Measurements from ENCODE around the gene IVL.

IVL gene

DNA sequence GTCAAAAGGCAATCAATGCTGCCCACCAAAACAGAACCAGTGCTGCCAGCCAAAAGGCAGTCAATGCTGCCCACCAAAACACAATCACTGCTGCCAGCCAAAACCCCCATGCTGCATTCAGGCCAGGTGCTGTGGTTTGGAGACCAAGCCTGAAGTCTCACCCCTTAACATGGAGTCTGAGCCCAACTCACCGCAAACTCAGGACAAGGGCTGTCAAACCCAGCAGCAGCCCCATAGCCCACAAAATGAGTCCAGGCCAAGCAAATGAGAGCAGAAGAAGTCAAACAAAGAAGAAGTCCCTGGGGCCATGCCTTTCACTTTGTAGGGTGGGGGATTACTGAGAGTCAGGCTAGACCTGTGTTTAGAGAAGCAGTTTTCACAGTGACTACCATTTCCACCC is 23.8 kb upstream of the IVL start:
- no CpG with 5 or more reads among the region's 1 CpG for WGBS (ENCODE audit: extremely low coverage, insufficient coverage, low lambda C conversion rate)

GRCh38 chr1:152884966-152885624 is 23.3 kb upstream of the IVL start:
- H3K36me3 ChIP-seq (ENCODE audit: control insufficient read depth, insufficient read depth, low read length): no peaks in the 10 kb centered on the region

More for the DNA sequence above, 23.8 kb upstream of the IVL start:
- Histone ChIP-seq H3K79me1 (ENCODE audit: low read length) (no peaks in the 10 kb centered on the region), H3K9ac (ENCODE audit: low read length) (no peak overlapping the region), H3K27me3 (ENCODE audit: insufficient read depth, low read length, poor library complexity) (no peaks in the 10 kb centered on the region), H3K79me2 (ENCODE audit: control insufficient read depth, insufficient read depth, low read length) (no peaks in the 10 kb centered on the region), H3K4me3 (ENCODE audit: low read length) (no peak overlapping the region), H3K27ac (ENCODE audit: low read depth, low read length) (no peak overlapping the region), H3K18ac (ENCODE audit: low read length) (no peak overlapping the region), H4K8ac (ENCODE audit: low read depth, low read length) (no peak overlapping the region), H3K36me3 (ENCODE audit: control insufficient read depth, insufficient read depth, low read length) (no peaks in the 10 kb centered on the region), H4K5ac (ENCODE audit: low read length) (no peak overlapping the region), H3K23ac (ENCODE audit: low read length) (no peak overlapping the region), H3K56ac (ENCODE audit: low read length) (no peak overlapping the region), H2BK5ac (ENCODE audit: low read length) (no peak overlapping the region), H3K4me1 (ENCODE audit: control insufficient read depth, low read depth, low read length) (no peaks in the 10 kb centered on the region), H3K4ac (ENCODE audit: low read depth, low read length) (no peak overlapping the region), H2AK5ac (ENCODE audit: low read length) (no peak overlapping the region), H2BK15ac (replicated peaks; ENCODE audit: low read depth) (no peak overlapping the region), H3K4me2 (ENCODE audit: low read length) (no peak overlapping the region), H2BK120ac (ENCODE audit: low read depth, low read length) (no peak overlapping the region)
- DNase-seq: no peak

GRCh38 chr1:152886085-152886484 is 22.3 kb upstream of the IVL start:
- Histone ChIP-seq H3K4me1 (ENCODE audit: control insufficient read depth, low read depth, low read length) (no peaks in the 10 kb centered on the region), H3K27me3 (ENCODE audit: insufficient read depth, low read length, poor library complexity) (no peaks in the 10 kb centered on the region), H3K4me3 (ENCODE audit: low read length) (no peak overlapping the region), H2AK5ac (ENCODE audit: low read length) (no peak overlapping the region), H3K27ac (ENCODE audit: low read depth, low read length) (no peak overlapping the region), H3K56ac (ENCODE audit: low read length) (no peak overlapping the region), H3K4me2 (ENCODE audit: low read length) (no peak overlapping the region), H3K9ac (ENCODE audit: low read length) (no peak overlapping the region), H3K79me2 (ENCODE audit: control insufficient read depth, insufficient read depth, low read length) (no peaks in the 10 kb centered on the region), H2BK5ac (ENCODE audit: low read length) (no peak overlapping the region), H2BK120ac (ENCODE audit: low read depth, low read length) (no peak overlapping the region), H4K5ac (ENCODE audit: low read length) (no peak overlapping the region), H3K79me1 (ENCODE audit: low read length) (no peaks in the 10 kb centered on the region), H3K4ac (ENCODE audit: low read depth, low read length) (no peak overlapping the region), H4K8ac (ENCODE audit: low read depth, low read length) (no peak overlapping the region), H3K23ac (ENCODE audit: low read length) (no peak overlapping the region), H3K18ac (ENCODE audit: low read length) (no peak overlapping the region), H3K36me3 (ENCODE audit: control insufficient read depth, insufficient read depth, low read length) (no peaks in the 10 kb centered on the region), H2BK15ac (replicated peaks; ENCODE audit: low read depth) (no peak overlapping the region)
- DNase-seq: no peak
- no CpG with 5 or more reads among the region's 3 CpGs for WGBS (ENCODE audit: extremely low coverage, insufficient coverage, low lambda C conversion rate)

More at GRCh38 chr1:152884966-152885624, 23.3 kb upstream of the IVL start:
- H2AK5ac ChIP-seq (ENCODE audit: low read length): no peak overlapping the region
- no peak overlapping the region for H4K5ac ChIP-seq (ENCODE audit: low read length)
- H3K18ac ChIP-seq (ENCODE audit: low read length): no peak overlapping the region
- no peak overlapping the region for H3K4me2 ChIP-seq (ENCODE audit: low read length)
- H2BK5ac ChIP-seq (ENCODE audit: low read length): no peak overlapping the region
- H3K56ac ChIP-seq (ENCODE audit: low read length): no peak overlapping the region
- H4K8ac ChIP-seq (ENCODE audit: low read depth, low read length): no peak overlapping the region
- no peak overlapping the region for H3K4ac ChIP-seq (ENCODE audit: low read depth, low read length)
- H3K4me3 ChIP-seq (ENCODE audit: low read length): no peak overlapping the region
- H3K27ac ChIP-seq (ENCODE audit: low read depth, low read length): no peak overlapping the region
- no peaks in the 10 kb centered on the region for H3K79me1 ChIP-seq (ENCODE audit: low read length)
- H3K27me3 ChIP-seq (ENCODE audit: insufficient read depth, low read length, poor library complexity): no peaks in the 10 kb centered on the region
- WGBS (ENCODE audit: extremely low coverage, insufficient coverage, low lambda C conversion rate): no CpG with 5 or more reads among the region's 4 CpGs
- H3K79me2 ChIP-seq (ENCODE audit: control insufficient read depth, insufficient read depth, low read length): no peaks in the 10 kb centered on the region
- H3K9ac ChIP-seq (ENCODE audit: low read length): no peak overlapping the region
- H3K23ac ChIP-seq (ENCODE audit: low read length): no peak overlapping the region
- no peak for DNase-seq
- H3K4me1 ChIP-seq (ENCODE audit: control insufficient read depth, low read depth, low read length): no peaks in the 10 kb centered on the region
- no peak overlapping the region for H2BK15ac ChIP-seq (replicated peaks; ENCODE audit: low read depth)
- H2BK120ac ChIP-seq (ENCODE audit: low read depth, low read length): no peak overlapping the region

- no peaks in the 10 kb centered on the region for H3K79me1 ChIP-seq (ENCODE audit: low read length)
- no peak overlapping the region for H4K5ac ChIP-seq (ENCODE audit: low read length)
- H3K79me2 ChIP-seq (ENCODE audit: control insufficient read depth, insufficient read depth, low read length): no peaks in the 10 kb centered on the region
- H2BK120ac ChIP-seq (ENCODE audit: low read depth, low read length): no peak overlapping the region
- no peak overlapping the region for H2AK5ac ChIP-seq (ENCODE audit: low read length)
- no peak overlapping the region for H2BK15ac ChIP-seq (replicated peaks; ENCODE audit: low read depth)
- H3K56ac ChIP-seq (ENCODE audit: low read length): no peak overlapping the region
- WGBS (ENCODE audit: extremely low coverage, insufficient coverage, low lambda C conversion rate): no CpG with 5 or more reads among the region's 8 CpGs
- no peaks in the 10 kb centered on the region for H3K27me3 ChIP-seq (ENCODE audit: insufficient read depth, low read length, poor library complexity)
- H3K18ac ChIP-seq (ENCODE audit: low read length): no peak overlapping the region
- no peak overlapping the region for H3K9ac ChIP-seq (ENCODE audit: low read length)
- H3K27ac ChIP-seq (ENCODE audit: low read depth, low read length): no peak overlapping the region
- no peak for DNase-seq
- H3K23ac ChIP-seq (ENCODE audit: low read length): no peak overlapping the region
- H3K4me2 ChIP-seq (ENCODE audit: low read length): no peak overlapping the region
- no peak overlapping the region for H3K4me3 ChIP-seq (ENCODE audit: low read length)
- no peak overlapping the region for H4K8ac ChIP-seq (ENCODE audit: low read depth, low read length)
- no peaks in the 10 kb centered on the region for H3K4me1 ChIP-seq (ENCODE audit: control insufficient read depth, low read depth, low read length)
- no peak overlapping the region for H2BK5ac ChIP-seq (ENCODE audit: low read length)
- no peak overlapping the region for H3K4ac ChIP-seq (ENCODE audit: low read depth, low read length)
- no peaks in the 10 kb centered on the region for H3K36me3 ChIP-seq (ENCODE audit: control insufficient read depth, insufficient read depth, low read length)
Measured at GRCh38 chr1:152886758-152887409, 21.5 kb upstream of the IVL start.

GRCh38 chr1:152888126-152888525 is 20.2 kb upstream of the IVL start:
- no peak overlapping the region for H3K4me2 ChIP-seq (ENCODE audit: low read length)
- no peaks in the 10 kb centered on the region for H3K4me1 ChIP-seq (ENCODE audit: control insufficient read depth, low read depth, low read length)
- no peak overlapping the region for H2BK15ac ChIP-seq (replicated peaks; ENCODE audit: low read depth)
- no peak for DNase-seq
- WGBS (ENCODE audit: extremely low coverage, insufficient coverage, low lambda C conversion rate): no CpG with 5 or more reads among the region's 1 CpG
- no peaks in the 10 kb centered on the region for H3K79me2 ChIP-seq (ENCODE audit: control insufficient read depth, insufficient read depth, low read length)
- no peak overlapping the region for H3K4me3 ChIP-seq (ENCODE audit: low read length)
- H3K79me1 ChIP-seq (ENCODE audit: low read length): no peaks in the 10 kb centered on the region
- H2BK5ac ChIP-seq (ENCODE audit: low read length): no peak overlapping the region
- no peaks in the 10 kb centered on the region for H3K27me3 ChIP-seq (ENCODE audit: insufficient read depth, low read length, poor library complexity)
- H3K4ac ChIP-seq (ENCODE audit: low read depth, low read length): no peak overlapping the region
- H3K18ac ChIP-seq (ENCODE audit: low read length): no peak overlapping the region
- no peak overlapping the region for H3K56ac ChIP-seq (ENCODE audit: low read length)
- no peak overlapping the region for H4K8ac ChIP-seq (ENCODE audit: low read depth, low read length)
- no peak overlapping the region for H4K5ac ChIP-seq (ENCODE audit: low read length)
- H2BK120ac ChIP-seq (ENCODE audit: low read depth, low read length): no peak overlapping the region
- no peak overlapping the region for H3K27ac ChIP-seq (ENCODE audit: low read depth, low read length)
- no peak overlapping the region for H3K9ac ChIP-seq (ENCODE audit: low read length)
- H3K23ac ChIP-seq (ENCODE audit: low read length): no peak overlapping the region
- no peak overlapping the region for H2AK5ac ChIP-seq (ENCODE audit: low read length)
- H3K36me3 ChIP-seq (ENCODE audit: control insufficient read depth, insufficient read depth, low read length): no peaks in the 10 kb centered on the region

Data from mesendoderm (in vitro differentiated cells).